Measurements from ENCODE around the gene PCBP3. TPM values are rescaled to one million over a fixed set of nuclear protein-coding genes. Genes with fewer than 3 reads are reported as not detected.
"Not testable (repeated sequence)": the region's sequence is repeated elsewhere in the genome, so short reads cannot be mapped to it uniquely, and the experiment has no call there.

Gene PCBP3
- total RNA-seq, 1 experiment from 2014 or later: not detected

GRCh38 chr21:45709696-45710268 is 66.3 kb downstream of the PCBP3 start:
- Histone ChIP-seq H3K9me3 (ENCODE audit: insufficient read depth, low read depth) (no peaks in the 10 kb centered on the region), H3K4me1 (replicated peaks; ENCODE audit: insufficient read depth) (no peaks in the 10 kb centered on the region), H3K27ac (no peak overlapping the region), H3K36me3 (ENCODE audit: low read depth) (no peaks in the 10 kb centered on the region), H4K20me1 (ENCODE audit: insufficient read depth) (no peaks in the 10 kb centered on the region), H3K27me3 (ENCODE audit: insufficient read depth, low read depth) (peaks cover 54% of the 10 kb centered on the region), H3K79me2 (ENCODE audit: low read depth) (no peaks in the 10 kb centered on the region), H3F3A (ENCODE audit: insufficient read depth, low read depth) (no peaks in the 10 kb centered on the region), H3K9me2 (ENCODE audit: insufficient read depth) (no peaks in the 10 kb centered on the region), H3K4me2 (no peak overlapping the region), H2AFZ (no peak overlapping the region), H3K4me3 (no peak overlapping the region)
- TF ChIP-seq EZH2 (IDR thresholded peaks at IDR 0.05; ENCODE audit: low read depth): no peak
- no peak for TF ChIP-seq CTCF (conservative IDR thresholded peaks at IDR 0.05)
- POLR2A ChIA-PET (ENCODE audit: unreplicated experiment): no interaction called here
- CTCF ChIA-PET: no interaction called here
- no peak for DNase-seq
- BruUV-seq (replicated peaks): no TSS peak
- intact Hi-C loops (cut with micrococcal nuclease; ENCODE audit: unreplicated experiment): no loop called here

- H4K20me1 ChIP-seq (ENCODE audit: insufficient read depth); H3K4me1 ChIP-seq (replicated peaks; ENCODE audit: insufficient read depth); H3K79me2 ChIP-seq (ENCODE audit: low read depth); CTCF ChIA-PET; H3F3A ChIP-seq (ENCODE audit: insufficient read depth, low read depth); POLR2A ChIA-PET (ENCODE audit: unreplicated experiment); DNase-seq; H3K9me2 ChIP-seq (ENCODE audit: insufficient read depth); H2AFZ ChIP-seq; BruUV-seq (replicated peaks); H3K36me3 ChIP-seq (ENCODE audit: low read depth); intact Hi-C loops (cut with micrococcal nuclease; ENCODE audit: unreplicated experiment); H3K9me3 ChIP-seq (ENCODE audit: insufficient read depth, low read depth); H3K4me3 ChIP-seq; H3K27ac ChIP-seq; H3K4me2 ChIP-seq: not testable (repeated sequence)
- peaks cover 55% of the 10 kb centered on the region for H3K27me3 ChIP-seq (ENCODE audit: insufficient read depth, low read depth)
Observed at GRCh38 chr21:45710306-45710705, 66.8 kb downstream of the PCBP3 start.

- DNase-seq: no peak
- no peak overlapping the region for H2AFZ ChIP-seq
- ChIA-PET POLR2A (ENCODE audit: unreplicated experiment) (no interaction called here), CTCF (no interaction called here)
- TF ChIP-seq CTCF (conservative IDR thresholded peaks at IDR 0.05) (no peak), EZH2 (IDR thresholded peaks at IDR 0.05; ENCODE audit: low read depth) (no peak)
- no peak overlapping the region for H3K4me2 ChIP-seq
- H3K36me3 ChIP-seq (ENCODE audit: low read depth): no peaks in the 10 kb centered on the region
- H3K4me3 ChIP-seq: no peak overlapping the region
- peaks cover 53% of the 10 kb centered on the region for H3K27me3 ChIP-seq (ENCODE audit: insufficient read depth, low read depth)
- H3F3A ChIP-seq (ENCODE audit: insufficient read depth, low read depth): no peaks in the 10 kb centered on the region
- no peaks in the 10 kb centered on the region for H4K20me1 ChIP-seq (ENCODE audit: insufficient read depth)
- H3K9me3 ChIP-seq (ENCODE audit: insufficient read depth, low read depth): no peaks in the 10 kb centered on the region
- intact Hi-C loops (cut with micrococcal nuclease; ENCODE audit: unreplicated experiment): no loop called here
- no peak overlapping the region for H3K27ac ChIP-seq
- no TSS peak for BruUV-seq (replicated peaks)
- no peaks in the 10 kb centered on the region for H3K9me2 ChIP-seq (ENCODE audit: insufficient read depth)
- H3K4me1 ChIP-seq (replicated peaks; ENCODE audit: insufficient read depth): no peaks in the 10 kb centered on the region
- no peaks in the 10 kb centered on the region for H3K79me2 ChIP-seq (ENCODE audit: low read depth)
Observed at GRCh38 chr21:45713613-45714012, 70.1 kb downstream of the PCBP3 start.

GRCh38 chr21:45715441-45715840 is 71.9 kb downstream of the PCBP3 start:
- peaks cover 49% of the 10 kb centered on the region for H3K27me3 ChIP-seq (ENCODE audit: insufficient read depth, low read depth)
- no peaks in the 10 kb centered on the region for H3K79me2 ChIP-seq (ENCODE audit: low read depth)
- intact Hi-C loops (cut with micrococcal nuclease; ENCODE audit: unreplicated experiment): no loop called here
- H3K4me3 ChIP-seq: no peak overlapping the region
- no peaks in the 10 kb centered on the region for H3K9me2 ChIP-seq (ENCODE audit: insufficient read depth)
- no peaks in the 10 kb centered on the region for H3K36me3 ChIP-seq (ENCODE audit: low read depth)
- H3K27ac ChIP-seq: no peak overlapping the region
- ChIA-PET POLR2A (ENCODE audit: unreplicated experiment) (no interaction called here), CTCF (no interaction called here)
- no peak overlapping the region for H3K4me2 ChIP-seq
- no peaks in the 10 kb centered on the region for H4K20me1 ChIP-seq (ENCODE audit: insufficient read depth)
- no peaks in the 10 kb centered on the region for H3F3A ChIP-seq (ENCODE audit: insufficient read depth, low read depth)
- TF ChIP-seq EZH2 (IDR thresholded peaks at IDR 0.05; ENCODE audit: low read depth) (no peak), CTCF (conservative IDR thresholded peaks at IDR 0.05) (no peak)
- no peak for DNase-seq
- no peak overlapping the region for H2AFZ ChIP-seq
- no TSS peak for BruUV-seq (replicated peaks)
- no peaks in the 10 kb centered on the region for H3K9me3 ChIP-seq (ENCODE audit: insufficient read depth, low read depth)
- H3K4me1 ChIP-seq (replicated peaks; ENCODE audit: insufficient read depth): no peaks in the 10 kb centered on the region
